ENCODE data around the gene DDX50.

DNA sequence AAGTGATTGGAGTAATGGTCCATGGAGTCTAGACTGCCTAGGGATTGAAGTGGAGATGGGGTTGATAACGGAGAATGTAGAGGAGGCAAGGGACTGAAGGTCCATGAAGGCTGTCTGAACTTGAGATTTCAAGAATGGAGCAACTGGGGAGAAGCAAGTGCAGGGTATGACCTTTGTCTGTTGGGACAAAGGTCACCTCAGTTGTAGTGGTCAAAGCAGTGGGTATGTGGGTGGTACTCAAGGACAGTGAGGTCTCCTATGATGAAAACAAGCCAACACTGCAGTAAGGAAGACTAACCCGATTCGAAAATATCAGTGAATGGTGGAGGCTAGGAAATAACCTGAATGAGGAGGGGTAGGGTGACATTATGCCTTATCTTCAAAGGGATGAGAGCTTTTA is 49.5 kb downstream of the DDX50 start:
- no peak for TF ChIP-seq POLR2A (IDR thresholded peaks at IDR 0.05)
- TF ChIP-seq, protein P1, sequence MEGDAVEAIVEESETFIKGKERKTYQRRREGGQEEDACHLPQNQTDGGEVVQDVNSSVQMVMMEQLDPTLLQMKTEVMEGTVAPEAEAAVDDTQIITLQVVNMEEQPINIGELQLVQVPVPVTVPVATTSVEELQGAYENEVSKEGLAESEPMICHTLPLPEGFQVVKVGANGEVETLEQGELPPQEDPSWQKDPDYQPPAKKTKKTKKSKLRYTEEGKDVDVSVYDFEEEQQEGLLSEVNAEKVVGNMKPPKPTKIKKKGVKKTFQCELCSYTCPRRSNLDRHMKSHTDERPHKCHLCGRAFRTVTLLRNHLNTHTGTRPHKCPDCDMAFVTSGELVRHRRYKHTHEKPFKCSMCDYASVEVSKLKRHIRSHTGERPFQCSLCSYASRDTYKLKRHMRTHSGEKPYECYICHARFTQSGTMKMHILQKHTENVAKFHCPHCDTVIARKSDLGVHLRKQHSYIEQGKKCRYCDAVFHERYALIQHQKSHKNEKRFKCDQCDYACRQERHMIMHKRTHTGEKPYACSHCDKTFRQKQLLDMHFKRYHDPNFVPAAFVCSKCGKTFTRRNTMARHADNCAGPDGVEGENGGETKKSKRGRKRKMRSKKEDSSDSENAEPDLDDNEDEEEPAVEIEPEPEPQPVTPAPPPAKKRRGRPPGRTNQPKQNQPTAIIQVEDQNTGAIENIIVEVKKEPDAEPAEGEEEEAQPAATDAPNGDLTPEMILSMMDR (IDR thresholded peaks at IDR 0.05): no peak
